Measurements from ENCODE around the gene PRRC2B.

GRCh38 chr9:131395157-131396098, 1.5 kb downstream of the PRRC2B start:
- TF ChIP-seq, protein P1, sequence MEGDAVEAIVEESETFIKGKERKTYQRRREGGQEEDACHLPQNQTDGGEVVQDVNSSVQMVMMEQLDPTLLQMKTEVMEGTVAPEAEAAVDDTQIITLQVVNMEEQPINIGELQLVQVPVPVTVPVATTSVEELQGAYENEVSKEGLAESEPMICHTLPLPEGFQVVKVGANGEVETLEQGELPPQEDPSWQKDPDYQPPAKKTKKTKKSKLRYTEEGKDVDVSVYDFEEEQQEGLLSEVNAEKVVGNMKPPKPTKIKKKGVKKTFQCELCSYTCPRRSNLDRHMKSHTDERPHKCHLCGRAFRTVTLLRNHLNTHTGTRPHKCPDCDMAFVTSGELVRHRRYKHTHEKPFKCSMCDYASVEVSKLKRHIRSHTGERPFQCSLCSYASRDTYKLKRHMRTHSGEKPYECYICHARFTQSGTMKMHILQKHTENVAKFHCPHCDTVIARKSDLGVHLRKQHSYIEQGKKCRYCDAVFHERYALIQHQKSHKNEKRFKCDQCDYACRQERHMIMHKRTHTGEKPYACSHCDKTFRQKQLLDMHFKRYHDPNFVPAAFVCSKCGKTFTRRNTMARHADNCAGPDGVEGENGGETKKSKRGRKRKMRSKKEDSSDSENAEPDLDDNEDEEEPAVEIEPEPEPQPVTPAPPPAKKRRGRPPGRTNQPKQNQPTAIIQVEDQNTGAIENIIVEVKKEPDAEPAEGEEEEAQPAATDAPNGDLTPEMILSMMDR (IDR thresholded peaks at IDR 0.05), result no peak
- no peak for TF ChIP-seq POLR2A (IDR thresholded peaks at IDR 0.05)

All from stomach (tissue), 4 donors.